ENCODE data around the gene STK32B. TPM values are rescaled to one million over a fixed set of nuclear protein-coding genes. Genes with fewer than 3 reads are reported as not detected.
"Not testable (repeated sequence)": the region's sequence is repeated elsewhere in the genome, so short reads cannot be mapped to it uniquely, and the experiment has no call there.

The STK32B gene
- total and polyA plus RNA-seq, 2 donors (not counting 3 experiments of a cell fraction or from before 2014, with no cell fraction given), result 5.6 to 7.8 TPM

DNA sequence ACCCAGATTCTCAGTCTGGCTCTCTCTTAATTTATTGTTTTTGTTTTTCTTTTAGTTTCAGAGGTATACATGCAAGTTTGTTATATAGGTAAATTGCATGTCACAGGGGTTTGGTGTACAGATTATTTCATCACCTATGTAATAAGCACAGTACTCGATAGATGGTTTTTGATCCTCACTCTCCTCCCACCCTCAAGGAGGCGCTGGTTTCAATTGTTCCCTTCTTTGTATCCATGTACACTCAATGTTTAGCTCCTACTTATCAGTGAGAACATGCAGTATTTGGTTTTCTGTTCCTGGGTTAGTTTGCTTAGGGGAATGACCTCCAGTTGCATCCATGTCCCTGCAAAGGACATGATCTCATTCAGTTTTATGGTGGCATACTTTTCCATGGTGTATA lies 198.4 kb downstream of the STK32B start:
- Histone ChIP-seq H3K27ac (ENCODE audit: insufficient read depth, low read depth, low read length) (no peak overlapping the region), H3K4me3 (replicated peaks in 1 of 3; ENCODE audit: insufficient read depth in 1 of 3, low read depth in 1 of 3, low read length in 3 of 3) (no peak overlapping the region), H3K79me2 (ENCODE audit: control insufficient read depth, insufficient read depth, low read length) (no peaks in the 10 kb centered on the region), H3K27me3 (ENCODE audit: control insufficient read depth in 2 of 2, insufficient read depth in 2 of 2, low read length in 2 of 2) (no peaks in the 10 kb centered on the region), H4K20me1 (replicated peaks; ENCODE audit: control insufficient read depth, extremely low read depth, insufficient read depth, low read length) (no peaks in the 10 kb centered on the region), H2AFZ (ENCODE audit: low read depth, low read length) (no peak overlapping the region), H3K9me1 (replicated peaks; ENCODE audit: control insufficient read depth, extremely low read depth, insufficient read depth, low read length) (no peaks in the 10 kb centered on the region), H3K4me1 (ENCODE audit: control insufficient read depth, extremely low read depth, insufficient read depth, low read length) (no peaks in the 10 kb centered on the region), H3K4me2 (ENCODE audit: insufficient read depth, low read length) (no peak overlapping the region), H3K36me3 (ENCODE audit: control insufficient read depth in 2 of 2, extremely low read depth in 1 of 2, insufficient read depth in 2 of 2, low read length in 2 of 2) (no peaks in the 10 kb centered on the region), H3K9ac (replicated peaks; ENCODE audit: extremely low read depth, insufficient read depth, low read length) (no peak overlapping the region), H3K9me3 (replicated peaks; ENCODE audit: control insufficient read depth, insufficient read depth, low read length) (no peaks in the 10 kb centered on the region)
- BruUV-seq (replicated peaks), result no TSS peak
- POLR2A ChIA-PET, result no interaction called here
- dilution Hi-C loops (cut with MboI; ENCODE audit: extremely low pct_ligation_motif_present, low sequenced_read_pairs), result no loop called here
- intact Hi-C loops (cut with micrococcal nuclease), result no loop called here
- TF ChIP-seq CTCF (IDR thresholded peaks at IDR 0.05; ENCODE audit: extremely low read depth in 1 of 2, insufficient read depth in 1 of 2, low read depth in 1 of 2, low read length in 2 of 2), result no peak
- no peak for TF ChIP-seq POLR2AphosphoS5 (IDR thresholded peaks at IDR 0.05; ENCODE audit: insufficient read depth, low read depth, low read length)
- TF ChIP-seq FOS (IDR thresholded peaks at IDR 0.05; ENCODE audit: borderline replicate concordance, insufficient read depth, low read length), result no peak
- TF ChIP-seq, protein P1, sequence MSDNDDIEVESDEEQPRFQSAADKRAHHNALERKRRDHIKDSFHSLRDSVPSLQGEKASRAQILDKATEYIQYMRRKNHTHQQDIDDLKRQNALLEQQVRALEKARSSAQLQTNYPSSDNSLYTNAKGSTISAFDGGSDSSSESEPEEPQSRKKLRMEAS (IDR thresholded peaks at IDR 0.05; ENCODE audit: insufficient read depth, insufficient read length), result no peak
- TF ChIP-seq POLR2A (IDR thresholded peaks at IDR 0.05; ENCODE audit: low read depth, low read length), result no peak
- TF ChIP-seq MYC (IDR thresholded peaks at IDR 0.05; ENCODE audit: low read depth, low read length), result no peak
- TF ChIP-seq JUN (IDR thresholded peaks at IDR 0.05; ENCODE audit: borderline replicate concordance, insufficient read depth, insufficient read length, low read depth), result no peak
- no peak for TF ChIP-seq EZH2 (IDR thresholded peaks at IDR 0.05; ENCODE audit: borderline replicate concordance, low read depth, low read length, severe bottlenecking)
- TF ChIP-seq GATA2 (IDR thresholded peaks at IDR 0.05; ENCODE audit: insufficient read depth, insufficient read length, low read depth, low read length), result no peak
- no peak for FAIRE-seq
- no peak for DNase-seq (ENCODE audit: low read depth, low spot score)
- CTCF ChIA-PET, result no interaction called here

GRCh38 chr4:5250536-5250935 lies 199.3 kb downstream of the STK32B start:
- BruUV-seq (replicated peaks); CTCF ChIA-PET; dilution Hi-C loops (cut with MboI; ENCODE audit: extremely low pct_ligation_motif_present, low sequenced_read_pairs); H3K36me3 ChIP-seq (ENCODE audit: control insufficient read depth in 2 of 2, extremely low read depth in 1 of 2, insufficient read depth in 2 of 2, low read length in 2 of 2); H3K27me3 ChIP-seq (ENCODE audit: control insufficient read depth in 2 of 2, insufficient read depth in 2 of 2, low read length in 2 of 2); FAIRE-seq; H3K4me2 ChIP-seq (ENCODE audit: insufficient read depth, low read length); H3K79me2 ChIP-seq (ENCODE audit: control insufficient read depth, insufficient read depth, low read length); intact Hi-C loops (cut with micrococcal nuclease); H3K9me1 ChIP-seq (replicated peaks; ENCODE audit: control insufficient read depth, extremely low read depth, insufficient read depth, low read length); H2AFZ ChIP-seq (ENCODE audit: low read depth, low read length); H3K9me3 ChIP-seq (replicated peaks; ENCODE audit: control insufficient read depth, insufficient read depth, low read length); H3K27ac ChIP-seq (ENCODE audit: insufficient read depth, low read depth, low read length); H4K20me1 ChIP-seq (replicated peaks; ENCODE audit: control insufficient read depth, extremely low read depth, insufficient read depth, low read length); H3K9ac ChIP-seq (replicated peaks; ENCODE audit: extremely low read depth, insufficient read depth, low read length); POLR2A ChIA-PET; H3K4me1 ChIP-seq (ENCODE audit: control insufficient read depth, extremely low read depth, insufficient read depth, low read length); DNase-seq (ENCODE audit: low read depth, low spot score); H3K4me3 ChIP-seq (replicated peaks in 1 of 3; ENCODE audit: insufficient read depth in 1 of 3, low read depth in 1 of 3, low read length in 3 of 3): not testable (repeated sequence)

Data from endothelial cell of umbilical vein (primary cell).